GM21786 (cell line): ENCODE results near the gene ARHGAP12.

Experiments used
- ATAC-seq: cut with Tn5 transposase; IDR thresholded peaks from one replicate; pipeline ENCODE4 v1.9.1; 2021; ENCODE audit not compliant: unreplicated experiment

Gene ARHGAP12

DNA sequence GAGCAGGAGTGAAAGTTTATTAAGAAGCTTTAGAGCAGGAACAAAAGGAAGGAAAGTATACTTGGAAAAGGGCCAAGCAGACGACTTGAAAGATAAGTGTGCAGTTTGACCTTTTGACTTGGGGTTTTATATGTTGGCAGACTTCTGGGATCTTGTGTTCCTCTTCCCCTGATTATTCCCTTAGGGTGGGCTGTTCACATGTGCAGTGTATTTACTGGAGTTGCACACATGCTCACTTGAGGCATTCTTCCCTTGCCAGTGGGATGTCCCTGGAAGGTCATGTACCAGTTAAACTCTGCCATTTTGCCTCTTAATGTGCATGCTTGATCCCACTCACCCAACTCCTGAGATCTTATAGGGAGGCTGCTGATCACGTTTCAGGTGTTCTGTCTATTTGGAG, 23.4 kb upstream of the ARHGAP12 start:
- no peak for ATAC-seq

DNA sequence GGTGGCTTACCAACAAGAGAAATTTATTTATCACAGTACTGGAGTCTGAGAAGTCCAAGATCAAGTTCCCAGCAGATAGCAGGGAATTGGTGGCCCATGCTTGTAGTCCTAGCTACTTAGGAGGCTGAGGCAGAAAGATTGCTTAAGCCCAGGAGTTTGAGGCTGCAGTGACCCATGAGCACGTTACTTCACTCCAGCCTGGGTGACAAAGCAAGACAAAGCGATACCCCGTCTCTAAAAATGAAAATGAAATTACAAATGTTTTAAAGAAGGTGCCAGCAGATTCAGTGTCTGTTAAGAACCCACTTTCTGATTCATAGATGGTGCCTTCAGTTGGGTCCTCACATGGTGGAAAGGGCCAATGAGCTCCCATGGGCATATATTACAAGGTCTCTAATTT, 20.6 kb upstream of the ARHGAP12 start:
- no peak for ATAC-seq

DNA sequence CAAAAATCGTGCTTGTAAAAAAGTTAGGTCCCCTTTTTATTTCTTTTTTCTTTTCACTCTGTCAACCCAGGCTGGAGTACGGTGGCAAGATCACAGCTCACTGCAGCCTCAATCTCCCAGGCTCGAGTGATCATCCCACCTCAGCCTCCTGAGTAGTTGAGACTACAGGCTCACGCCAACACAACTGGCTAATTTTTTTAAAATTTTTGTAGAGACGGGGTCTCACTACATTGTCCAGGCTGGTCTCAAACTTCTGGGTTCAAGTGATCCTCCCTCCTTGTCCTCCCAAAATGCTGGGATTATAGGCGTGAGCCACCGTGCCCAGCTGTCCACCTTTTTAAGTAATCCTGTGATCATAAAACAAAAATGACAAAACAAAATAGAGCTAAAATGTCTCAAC, 19.4 kb upstream of the ARHGAP12 start:
- no peak for ATAC-seq

DNA sequence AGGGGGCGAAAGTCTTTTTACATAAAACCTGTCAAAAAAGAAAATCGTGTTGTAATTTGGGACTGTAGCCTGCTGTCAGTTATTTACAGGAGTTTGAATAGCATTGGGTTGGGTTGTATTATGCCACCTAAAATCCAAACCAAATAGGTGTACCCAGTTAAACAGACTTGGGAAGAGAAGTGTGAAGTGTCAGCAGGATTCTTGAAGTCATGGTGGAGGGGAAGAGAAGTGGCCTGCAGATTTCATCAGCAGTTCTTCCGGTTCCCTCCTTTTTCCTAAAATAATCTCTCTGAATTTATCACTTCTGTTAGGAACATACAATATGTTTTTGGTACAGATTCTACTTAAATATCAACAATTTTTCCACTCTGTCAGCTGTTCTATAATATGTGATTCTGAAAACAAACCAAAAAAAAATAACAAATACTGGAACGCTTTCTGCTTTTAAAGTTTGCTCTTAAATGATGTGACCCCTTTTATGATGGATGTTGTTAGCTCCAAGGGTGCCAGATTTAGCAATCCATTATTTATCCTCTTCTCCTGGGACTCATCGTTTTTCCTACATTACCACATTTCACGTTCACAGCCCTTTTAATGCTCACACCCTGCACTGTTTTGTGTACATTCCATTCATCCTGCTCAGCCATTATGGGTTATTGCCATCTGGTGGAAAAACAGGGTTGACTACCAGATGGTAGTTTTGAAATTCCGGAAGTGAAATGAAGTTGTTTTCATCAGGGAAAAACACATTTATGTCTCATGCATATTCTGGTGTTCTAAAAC, 18.7 kb upstream of the ARHGAP12 start:
- no peak for ATAC-seq

DNA sequence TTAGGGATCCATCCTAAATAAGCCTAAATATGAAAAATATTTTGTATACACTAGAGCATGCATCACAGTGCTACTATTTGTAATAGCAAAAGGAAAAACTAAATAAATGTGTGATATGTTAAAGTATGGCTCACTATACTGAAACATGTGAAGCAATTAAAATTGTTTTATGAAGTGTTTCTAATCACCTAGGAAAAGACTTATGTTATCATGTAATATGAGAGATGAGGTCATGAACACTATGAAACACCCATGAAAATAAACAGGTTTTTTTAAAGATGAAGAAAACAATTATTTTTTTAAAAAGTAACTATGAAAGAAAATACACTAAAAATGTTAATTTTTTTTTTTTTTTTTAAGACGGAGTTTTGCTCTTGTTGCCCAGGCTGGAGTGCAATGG, 16.8 kb upstream of the ARHGAP12 start:
- ATAC-seq: no peak

DNA sequence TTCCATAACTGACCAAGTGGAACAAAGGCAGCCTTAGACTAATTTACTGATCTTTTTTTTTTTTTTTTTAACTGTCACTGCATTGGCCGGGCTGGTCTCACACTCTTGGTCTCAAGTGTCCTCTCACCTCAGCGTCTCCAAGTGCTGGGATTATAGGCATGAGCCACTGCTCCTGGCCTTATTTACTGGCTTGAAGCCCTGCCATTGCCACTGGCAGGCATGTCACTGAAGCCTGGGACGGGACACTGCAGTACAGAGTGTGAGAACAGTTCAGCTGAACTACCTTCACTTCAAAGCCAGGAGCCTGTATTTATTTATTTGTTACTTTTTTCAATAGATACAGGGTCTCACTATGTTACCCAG, 15.4 kb upstream of the ARHGAP12 start:
- ATAC-seq: no peak

DNA sequence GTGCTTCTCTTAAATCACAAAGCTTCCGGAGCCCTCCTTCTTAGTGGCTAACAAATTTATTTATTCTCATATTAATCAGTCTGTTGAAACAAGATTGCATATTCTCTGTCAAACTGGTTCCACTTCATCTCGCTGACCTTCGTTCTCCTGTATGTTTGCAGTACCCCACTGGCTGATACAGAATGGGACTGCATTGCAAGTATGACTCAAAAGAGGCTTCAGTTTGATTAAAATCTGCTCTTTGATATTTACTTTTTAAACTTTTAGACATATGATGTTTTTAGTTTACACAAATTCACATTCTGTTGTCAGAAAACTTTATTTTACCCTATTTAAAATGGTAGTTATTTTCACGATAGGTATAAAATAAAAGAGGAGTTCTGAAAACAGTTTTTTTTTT, 14.3 kb upstream of the ARHGAP12 start:
- ATAC-seq: no peak

DNA sequence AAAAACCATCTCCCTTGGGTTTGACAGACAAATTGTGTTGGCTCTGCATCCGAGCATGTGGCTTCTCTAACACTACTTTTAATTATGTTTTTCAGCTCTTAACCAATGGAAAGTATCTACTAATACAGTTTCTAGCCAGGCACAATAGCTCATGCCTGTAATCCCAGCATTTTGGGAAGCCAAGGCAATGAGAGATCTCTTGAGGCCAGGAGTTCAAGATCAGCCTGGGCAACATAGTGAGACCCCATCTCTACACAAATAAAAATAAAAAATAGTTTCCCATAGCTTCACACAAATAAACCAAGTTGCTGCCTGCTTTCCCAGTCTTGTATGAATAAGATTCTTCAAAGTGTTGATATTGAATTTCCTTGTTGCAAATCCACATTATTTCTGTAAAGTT, 13.8 kb upstream of the ARHGAP12 start:
- ATAC-seq: no peak

DNA sequence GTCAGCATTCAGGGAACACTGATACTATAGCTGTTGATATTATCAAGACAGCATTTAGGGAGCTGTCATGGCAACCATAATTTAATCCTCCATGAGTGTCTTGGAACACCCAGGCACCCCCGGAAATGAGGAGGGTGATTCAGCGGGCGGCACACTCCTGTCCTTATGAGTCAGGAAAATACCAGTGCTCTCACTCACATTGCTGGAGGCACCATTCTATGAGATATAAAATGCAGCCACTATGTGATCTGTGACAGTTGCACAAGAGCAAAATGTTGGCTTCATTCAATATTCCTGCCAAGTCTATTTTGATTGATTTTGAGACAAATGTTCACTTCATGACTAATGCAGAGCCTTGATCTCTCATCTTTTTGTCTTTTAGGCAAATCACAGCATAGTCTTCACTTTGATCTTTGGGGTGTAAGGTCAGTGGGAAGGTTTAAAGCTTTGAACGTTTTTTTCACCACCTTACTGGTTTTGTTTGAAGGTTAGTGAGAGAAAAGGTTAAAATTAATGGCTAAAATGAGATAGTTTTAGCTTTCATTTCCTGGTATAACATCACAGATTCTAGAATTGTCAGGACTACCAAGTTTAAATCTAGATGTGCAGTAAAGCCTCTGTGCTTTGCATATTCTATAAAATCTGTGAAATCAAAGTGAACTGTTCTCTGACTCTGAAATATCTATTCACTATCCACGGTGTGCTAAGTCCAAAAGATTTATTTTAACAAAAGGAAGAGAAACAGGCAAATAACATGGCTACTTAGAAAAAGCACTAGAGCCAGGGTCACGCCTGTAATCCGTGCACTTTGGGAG, 12.4 kb upstream of the ARHGAP12 start:
- ATAC-seq: no peak

DNA sequence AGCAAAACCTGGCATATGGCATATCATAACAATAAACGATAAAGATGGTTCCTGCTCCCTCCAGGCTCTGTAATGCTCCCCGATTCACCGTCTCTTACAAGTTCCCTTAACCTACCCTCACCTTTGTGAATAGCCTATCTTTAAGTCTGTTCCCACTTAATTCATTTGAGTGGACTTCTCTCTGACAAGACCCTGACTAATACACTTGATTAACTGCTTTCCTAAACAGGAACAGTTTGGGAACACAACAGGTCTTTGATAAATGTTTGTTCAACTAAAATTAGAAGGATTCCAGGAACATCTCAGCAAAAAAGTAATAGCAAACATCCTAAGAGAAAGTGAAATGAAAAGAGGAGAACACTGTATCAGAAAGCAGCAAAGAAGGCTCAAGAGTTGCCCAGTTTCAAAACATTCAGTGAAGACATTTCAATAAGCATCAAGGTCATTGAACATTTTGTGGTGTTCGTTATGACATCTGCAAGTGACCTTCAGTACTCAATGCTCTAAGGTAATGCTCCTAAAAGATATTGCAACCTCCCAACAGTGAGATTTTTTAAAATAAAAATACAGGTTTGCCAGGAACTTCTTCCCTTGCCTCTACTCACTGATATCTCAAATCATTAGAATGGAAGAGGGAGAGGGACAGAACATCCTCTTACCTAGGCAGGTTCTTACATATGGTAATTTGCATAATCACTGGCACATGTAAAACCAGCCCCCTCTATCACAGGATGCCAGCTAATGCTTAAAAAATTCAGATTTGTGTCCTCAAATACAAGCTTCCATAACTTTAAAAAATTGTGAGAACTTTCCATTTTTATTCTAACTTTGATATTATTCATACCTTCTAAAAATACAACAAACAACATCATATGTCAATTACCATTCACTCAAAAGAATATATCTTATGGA, 11.4 kb upstream of the ARHGAP12 start:
- ATAC-seq: no peak

DNA sequence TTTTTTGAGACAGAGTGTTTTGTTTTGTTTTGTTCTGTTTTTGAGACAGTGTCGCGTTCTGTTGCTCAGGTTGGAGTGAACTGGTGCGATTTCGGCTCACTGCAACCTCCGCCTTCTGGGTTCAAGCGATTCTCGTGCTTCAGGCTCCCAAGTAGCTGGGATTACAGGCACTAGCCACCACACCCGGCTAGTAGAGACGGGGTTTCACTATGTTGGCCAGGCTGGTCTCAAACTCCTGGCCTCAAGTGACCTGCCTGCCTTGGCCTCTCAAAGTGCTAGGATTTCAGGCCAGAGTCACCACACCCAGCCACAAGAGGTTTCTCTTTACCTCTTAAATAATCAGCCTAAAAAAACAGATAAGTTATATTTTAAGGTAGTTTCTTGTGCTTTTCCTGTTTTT, 8.7 kb upstream of the ARHGAP12 start:
- no peak for ATAC-seq

DNA sequence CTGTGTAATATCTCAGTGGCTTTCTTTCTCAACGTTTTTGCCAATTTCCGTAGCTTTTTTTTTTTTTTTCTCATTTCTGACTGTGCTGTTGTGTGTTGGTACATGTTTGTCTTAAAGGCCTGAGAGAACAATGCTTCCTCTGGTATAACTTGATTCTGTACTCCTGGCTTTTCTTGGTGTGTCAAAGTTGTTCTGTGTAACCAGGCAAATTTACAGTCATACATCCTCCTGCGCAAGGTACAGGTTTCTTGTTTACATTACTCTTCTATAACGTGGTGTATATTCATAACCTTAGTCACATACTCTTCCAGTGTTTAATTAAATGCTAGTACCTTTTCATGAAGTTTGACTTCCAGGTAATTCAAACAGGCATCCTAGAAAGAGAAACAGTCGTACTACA, 8.3 kb upstream of the ARHGAP12 start:
- no peak for ATAC-seq

DNA sequence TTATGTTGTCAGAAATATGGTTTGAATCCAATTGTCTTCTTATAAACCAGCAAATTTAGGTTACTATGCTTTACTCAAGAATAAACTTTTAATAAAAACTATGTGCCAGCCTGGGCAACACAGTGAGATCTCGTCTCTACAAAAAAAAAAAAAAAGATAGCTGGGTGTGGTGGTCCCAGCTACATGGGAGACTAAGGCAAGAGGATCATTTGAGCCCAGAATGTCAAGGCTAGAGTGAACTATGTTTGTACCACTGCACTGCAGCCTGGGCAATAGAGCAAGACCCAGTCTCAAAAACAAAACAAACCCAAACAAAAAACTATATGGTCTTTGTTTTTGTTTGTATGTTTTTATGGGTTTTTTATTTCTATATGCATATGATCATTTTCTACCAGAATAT, 7.5 kb upstream of the ARHGAP12 start:
- ATAC-seq: no peak

DNA sequence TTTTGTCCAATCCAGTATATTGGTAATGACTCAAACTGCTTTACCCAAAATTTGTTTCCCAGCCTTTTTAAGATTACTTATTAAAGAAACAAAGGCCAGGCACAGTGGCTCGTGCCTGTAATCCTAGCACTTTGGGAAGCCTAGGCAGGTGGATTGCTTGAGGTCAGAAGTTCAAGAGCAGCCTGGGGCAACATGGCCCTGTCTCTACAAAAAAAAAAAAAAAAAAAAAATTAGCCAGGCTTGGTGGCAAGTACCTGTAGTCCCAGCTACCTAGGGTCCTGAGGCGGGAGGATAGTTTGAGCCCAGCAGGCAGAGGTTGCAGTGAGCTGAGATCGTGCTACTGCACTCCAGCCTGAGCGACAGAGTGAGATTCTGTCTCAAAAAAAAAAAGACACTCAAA, 7.0 kb upstream of the ARHGAP12 start:
- ATAC-seq: no peak

DNA sequence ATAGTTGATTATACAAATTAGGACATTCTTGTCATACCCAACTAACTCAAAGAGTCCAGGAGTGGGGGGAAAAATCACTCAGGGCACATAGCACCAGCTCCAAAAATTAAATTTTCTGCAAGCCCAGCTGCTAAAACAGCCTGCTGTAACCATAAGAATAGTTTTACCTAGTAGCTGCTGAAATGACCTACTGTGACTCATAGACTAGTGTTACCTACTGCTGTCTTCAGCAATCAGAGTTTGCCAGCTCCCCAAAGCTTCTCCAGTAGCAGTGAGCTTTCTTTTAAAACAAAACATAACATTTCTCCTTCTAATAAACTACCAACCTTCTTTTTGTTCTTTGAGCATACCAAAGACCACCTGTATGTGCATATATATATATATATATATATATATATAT, 4.2 kb upstream of the ARHGAP12 start:
- no peak for ATAC-seq

DNA sequence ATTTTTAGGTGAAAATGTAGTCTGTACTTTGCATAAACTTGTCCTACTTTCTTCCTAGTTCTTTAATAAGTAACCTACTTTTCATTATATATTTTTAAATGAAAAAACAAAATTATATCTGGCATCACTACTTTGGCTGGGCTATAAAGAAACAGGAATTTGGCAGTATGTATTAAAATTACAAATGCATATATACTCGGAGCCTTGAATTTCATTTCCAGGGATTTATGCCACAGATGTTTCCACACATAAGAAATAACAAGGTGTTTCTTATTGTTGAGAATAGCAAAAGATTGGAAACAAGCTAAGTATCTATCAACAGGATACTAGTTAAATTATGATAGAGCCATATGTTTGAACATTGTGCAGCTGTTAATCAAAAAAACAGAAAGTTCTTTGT, 2.2 kb upstream of the ARHGAP12 start:
- ATAC-seq: no peak

DNA sequence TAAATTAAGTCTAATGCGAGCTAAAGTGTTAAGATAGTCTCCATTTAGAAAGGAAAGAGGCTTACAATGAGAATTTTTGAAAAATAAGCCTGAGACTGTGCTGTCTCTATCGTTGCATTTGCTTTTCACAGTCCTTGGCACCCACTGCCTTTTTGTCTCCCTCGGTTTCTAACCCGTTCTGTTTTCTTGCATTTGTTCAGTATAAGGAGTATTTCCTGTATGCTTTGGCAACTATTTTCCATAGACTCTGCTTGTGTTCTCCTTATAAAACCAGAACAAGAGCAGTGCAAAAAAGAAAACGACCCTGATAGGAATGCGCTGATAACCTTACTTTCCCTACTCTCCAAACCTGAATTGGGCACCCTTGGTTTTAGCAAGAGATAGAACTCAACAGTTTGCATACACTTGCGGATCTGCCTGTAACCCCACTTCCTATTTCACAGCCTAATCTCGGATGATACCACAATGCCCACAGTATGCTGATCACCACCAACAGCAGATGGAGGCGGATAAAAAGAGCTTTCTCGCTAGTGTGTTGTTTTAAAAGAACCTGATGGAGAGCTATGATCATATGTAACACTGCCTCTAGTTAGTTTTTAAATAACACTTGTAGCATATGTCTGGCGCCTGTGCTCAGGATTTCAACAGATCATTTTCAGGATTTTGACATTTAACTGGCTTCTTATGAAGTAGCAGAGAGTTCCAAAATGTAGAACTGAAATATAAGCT, 1.6 kb upstream of the ARHGAP12 start:
- ATAC-seq: peak; percentile 22

DNA sequence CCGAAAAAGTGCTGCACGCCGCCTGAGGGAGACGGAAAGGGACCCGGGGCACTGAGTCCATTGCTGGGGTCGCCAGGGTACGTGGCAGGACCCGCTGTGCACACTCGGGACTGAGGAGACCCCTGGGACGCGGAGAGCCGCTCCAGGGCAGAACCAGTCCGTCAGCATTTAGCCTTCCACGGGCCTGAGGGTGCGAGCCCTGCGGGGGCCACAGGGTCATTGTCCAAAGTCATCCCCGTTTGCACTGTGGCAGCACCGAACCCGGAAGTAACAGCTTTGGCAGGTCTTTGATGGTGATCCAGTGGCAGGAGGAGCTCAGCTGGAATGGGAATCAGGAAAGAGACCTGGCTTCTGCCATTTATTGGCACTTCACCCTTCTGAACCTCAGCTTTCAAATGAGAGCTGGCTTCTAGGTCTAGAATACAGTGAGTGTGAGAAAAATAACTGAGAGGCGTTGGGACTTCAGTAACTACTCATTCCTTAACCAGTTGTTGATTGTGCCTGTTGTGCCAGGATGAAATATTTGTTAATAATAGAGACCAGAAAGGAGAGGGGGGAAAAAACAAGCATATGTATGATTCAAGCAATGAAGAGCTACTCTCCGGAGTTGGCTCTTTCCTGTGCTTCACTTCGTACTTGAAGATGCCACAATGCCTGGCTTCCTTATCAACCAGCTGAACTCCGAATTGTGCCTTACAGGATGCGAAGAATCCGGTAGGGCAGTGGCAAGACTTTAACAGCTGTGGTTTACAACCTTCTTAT, 811 bp upstream of the ARHGAP12 start:
- peak; percentile 24 for ATAC-seq

DNA sequence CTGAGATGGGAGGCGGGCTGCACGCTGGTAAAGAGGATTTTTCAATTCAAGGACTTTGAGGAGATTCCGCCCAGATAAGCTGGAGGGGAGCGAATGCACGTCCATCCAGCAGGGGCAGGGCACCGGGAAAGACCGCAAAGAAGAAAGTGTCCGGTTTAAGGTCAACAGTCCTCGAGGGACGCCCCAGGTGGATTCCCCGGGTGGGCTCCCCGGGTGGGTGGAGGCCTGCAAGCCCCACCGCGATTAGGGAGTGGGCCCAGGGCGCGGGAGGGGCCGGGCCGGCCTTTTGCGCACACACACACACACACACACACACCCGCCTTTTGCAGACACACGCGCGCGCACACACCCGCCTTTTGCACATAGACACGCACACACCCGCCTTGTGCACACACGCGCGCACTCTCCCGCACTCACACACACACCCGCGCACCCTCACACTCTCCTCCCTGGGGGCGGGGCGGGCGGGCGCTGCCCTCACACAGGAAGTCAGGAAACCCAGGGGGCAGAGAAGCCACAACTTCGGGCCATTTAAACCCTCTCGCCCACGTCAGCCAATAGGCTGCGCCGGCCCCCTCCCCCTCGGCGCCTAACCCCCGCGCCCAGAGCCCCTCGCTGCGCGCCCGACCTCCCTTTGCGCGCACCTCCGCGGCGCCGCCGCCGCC, 615 bp downstream of the ARHGAP12 start:
- ATAC-seq: peak; percentile 43

DNA sequence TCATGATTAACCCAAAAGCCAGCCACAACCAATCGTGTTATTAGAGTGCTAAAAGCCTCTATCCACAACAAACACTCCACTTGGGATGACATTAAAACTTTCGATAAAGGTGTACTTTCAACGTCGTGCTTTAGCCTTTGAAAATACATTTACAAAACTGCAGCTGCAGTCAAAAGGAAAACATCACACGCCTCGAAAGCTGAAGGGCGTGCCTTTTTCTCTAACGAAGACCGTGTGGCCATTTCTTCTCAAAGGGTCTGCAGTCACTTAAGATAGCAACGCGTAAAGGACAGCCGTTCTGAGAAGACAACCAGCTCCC, 1.1 kb downstream of the ARHGAP12 start:
- no peak for ATAC-seq
